ENCODE results near the gene INSR.

DNA sequence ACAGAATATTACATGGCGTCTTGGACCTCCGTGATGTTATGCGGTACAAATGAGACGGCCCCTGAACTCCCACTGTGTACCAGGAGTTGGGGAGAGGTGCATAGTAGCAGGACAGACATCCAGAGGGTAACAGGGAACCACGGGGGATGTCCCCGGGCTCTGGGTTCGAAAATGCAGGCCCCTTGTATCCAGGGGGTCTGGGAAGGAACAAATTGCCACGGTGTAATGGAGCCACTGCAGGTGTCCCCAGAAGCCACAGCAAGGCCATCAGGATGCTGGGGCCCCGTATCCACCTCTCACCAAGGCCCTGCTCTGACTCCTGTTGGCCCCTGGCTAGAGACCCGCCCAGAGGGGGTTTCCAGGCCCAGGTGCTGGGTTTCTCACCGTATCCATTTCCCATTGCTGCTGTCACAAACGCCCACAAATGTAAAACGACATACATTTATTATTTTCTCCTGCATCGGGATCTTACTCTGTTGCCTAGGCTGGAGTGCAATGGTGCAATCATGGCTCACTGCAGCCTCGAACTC, 77.8 kb downstream of the INSR start:
- TF ChIP-seq SMC3 (IDR thresholded peaks at IDR 0.05; ENCODE audit: low read depth, low read length) (no peak), RFX5 (IDR thresholded peaks at IDR 0.05; ENCODE audit: low read length) (no peak), TCF12 (IDR thresholded peaks at IDR 0.05) (no peak), FOXM1 (IDR thresholded peaks at IDR 0.05; ENCODE audit: low read depth) (no peak), RAD21 (IDR thresholded peaks at IDR 0.05; ENCODE audit: low read length) (no peak), TAF1 (IDR thresholded peaks at IDR 0.05; ENCODE audit: borderline replicate concordance, low read depth, low read length) (no peak)
- TF ChIP-seq, protein P1, sequence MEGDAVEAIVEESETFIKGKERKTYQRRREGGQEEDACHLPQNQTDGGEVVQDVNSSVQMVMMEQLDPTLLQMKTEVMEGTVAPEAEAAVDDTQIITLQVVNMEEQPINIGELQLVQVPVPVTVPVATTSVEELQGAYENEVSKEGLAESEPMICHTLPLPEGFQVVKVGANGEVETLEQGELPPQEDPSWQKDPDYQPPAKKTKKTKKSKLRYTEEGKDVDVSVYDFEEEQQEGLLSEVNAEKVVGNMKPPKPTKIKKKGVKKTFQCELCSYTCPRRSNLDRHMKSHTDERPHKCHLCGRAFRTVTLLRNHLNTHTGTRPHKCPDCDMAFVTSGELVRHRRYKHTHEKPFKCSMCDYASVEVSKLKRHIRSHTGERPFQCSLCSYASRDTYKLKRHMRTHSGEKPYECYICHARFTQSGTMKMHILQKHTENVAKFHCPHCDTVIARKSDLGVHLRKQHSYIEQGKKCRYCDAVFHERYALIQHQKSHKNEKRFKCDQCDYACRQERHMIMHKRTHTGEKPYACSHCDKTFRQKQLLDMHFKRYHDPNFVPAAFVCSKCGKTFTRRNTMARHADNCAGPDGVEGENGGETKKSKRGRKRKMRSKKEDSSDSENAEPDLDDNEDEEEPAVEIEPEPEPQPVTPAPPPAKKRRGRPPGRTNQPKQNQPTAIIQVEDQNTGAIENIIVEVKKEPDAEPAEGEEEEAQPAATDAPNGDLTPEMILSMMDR (IDR thresholded peaks at IDR 0.05), result no peak
- TF ChIP-seq, protein P2, sequence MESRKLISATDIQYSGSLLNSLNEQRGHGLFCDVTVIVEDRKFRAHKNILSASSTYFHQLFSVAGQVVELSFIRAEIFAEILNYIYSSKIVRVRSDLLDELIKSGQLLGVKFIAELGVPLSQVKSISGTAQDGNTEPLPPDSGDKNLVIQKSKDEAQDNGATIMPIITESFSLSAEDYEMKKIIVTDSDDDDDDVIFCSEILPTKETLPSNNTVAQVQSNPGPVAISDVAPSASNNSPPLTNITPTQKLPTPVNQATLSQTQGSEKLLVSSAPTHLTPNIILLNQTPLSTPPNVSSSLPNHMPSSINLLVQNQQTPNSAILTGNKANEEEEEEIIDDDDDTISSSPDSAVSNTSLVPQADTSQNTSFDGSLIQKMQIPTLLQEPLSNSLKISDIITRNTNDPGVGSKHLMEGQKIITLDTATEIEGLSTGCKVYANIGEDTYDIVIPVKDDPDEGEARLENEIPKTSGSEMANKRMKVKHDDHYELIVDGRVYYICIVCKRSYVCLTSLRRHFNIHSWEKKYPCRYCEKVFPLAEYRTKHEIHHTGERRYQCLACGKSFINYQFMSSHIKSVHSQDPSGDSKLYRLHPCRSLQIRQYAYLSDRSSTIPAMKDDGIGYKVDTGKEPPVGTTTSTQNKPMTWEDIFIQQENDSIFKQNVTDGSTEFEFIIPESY (IDR thresholded peaks at IDR 0.05; ENCODE audit: borderline replicate concordance, low read depth), result no peak
- TF ChIP-seq, protein P3, sequence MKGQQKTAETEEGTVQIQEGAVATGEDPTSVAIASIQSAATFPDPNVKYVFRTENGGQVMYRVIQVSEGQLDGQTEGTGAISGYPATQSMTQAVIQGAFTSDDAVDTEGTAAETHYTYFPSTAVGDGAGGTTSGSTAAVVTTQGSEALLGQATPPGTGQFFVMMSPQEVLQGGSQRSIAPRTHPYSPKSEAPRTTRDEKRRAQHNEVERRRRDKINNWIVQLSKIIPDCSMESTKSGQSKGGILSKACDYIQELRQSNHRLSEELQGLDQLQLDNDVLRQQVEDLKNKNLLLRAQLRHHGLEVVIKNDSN (IDR thresholded peaks at IDR 0.05; ENCODE audit: borderline replicate concordance, low read depth), result no peak
